HG03025 (cell line): ENCODE measurements around the gene ZNF816.
"Not testable (repeated sequence)": the region's sequence is repeated elsewhere in the genome, so short reads cannot be mapped to it uniquely, and the experiment has no call there.

Experiments used
- ATAC-seq: cut with Tn5 transposase; IDR thresholded peaks from one replicate; pipeline ENCODE4 v1.9.1; 2021; ENCODE audit warnings: mild to moderate bottlenecking, moderate library complexity; ENCODE audit not compliant: unreplicated experiment, low FRiP score

ZNF816 gene

DNA sequence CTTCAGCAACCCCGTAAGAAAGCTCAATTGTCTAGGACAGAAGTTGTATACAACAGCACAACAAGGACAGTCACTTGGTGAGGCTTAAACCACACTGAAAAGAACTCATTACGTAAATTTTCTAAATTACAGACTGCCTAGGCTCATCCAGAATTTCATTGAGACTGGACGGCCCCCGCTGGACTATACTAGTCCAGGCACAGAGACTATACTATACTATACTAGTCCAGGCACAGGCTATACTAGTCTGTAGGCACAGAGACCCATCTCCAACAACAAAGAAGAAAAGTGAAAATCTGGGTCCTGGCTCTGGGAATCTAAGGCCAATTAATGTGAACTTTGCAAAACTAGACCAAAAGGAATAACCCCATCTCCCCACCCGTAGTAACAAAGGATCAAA, 700 bp downstream of the ZNF816 start:
- ATAC-seq: no peak

DNA sequence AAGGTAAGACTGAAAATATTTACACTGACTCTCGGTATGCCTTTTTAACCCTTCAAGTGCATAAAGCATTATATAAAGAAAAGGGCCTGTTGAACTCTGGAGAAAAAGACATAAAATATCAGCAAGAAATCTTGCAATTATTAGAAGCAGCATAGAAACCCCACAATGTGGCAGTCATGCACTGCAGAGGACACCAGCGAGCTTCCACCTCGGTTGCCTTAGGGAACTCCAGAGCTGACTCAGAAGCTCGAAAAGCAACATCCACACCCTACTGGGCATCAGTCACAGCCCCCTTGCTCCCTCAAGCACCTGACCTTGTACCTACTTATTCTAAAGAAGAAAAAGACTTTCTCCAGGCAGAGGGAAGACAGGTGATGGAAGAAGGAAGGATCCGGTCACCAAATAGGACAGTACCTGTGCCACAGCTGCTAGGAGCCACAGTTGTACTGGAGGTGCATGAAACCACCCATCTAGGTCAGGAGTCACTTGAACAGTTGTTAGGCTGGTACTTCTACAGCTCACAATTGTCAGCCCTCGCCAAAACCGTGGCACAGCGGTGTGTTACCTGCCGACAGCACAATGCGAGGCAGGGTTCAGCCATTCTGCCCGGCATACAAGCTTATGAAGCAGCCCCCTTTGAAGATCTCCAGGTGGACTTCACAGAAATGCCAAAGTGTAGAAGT, 2.9 kb downstream of the ZNF816 start:
- no peak for ATAC-seq

DNA sequence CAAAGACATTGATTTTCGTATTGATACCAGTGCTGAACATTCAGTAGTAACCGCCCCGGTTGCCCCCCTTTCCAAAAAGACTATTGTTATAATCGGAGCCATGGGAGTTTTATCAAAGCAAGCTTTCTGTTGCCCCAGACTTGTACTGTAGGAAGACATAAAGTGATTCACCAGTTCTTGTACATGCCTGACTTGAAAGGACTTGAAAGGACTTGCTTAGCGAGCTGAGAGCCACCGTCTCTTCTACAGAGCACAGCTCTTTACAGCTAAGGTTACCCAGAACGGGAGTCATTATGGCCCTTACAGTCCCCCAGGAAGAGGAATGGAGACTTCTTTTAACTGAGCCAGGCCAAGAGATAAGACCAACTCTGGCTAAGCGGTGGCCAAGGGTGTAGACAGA, 5.1 kb downstream of the ZNF816 start:
- no peak for ATAC-seq

DNA sequence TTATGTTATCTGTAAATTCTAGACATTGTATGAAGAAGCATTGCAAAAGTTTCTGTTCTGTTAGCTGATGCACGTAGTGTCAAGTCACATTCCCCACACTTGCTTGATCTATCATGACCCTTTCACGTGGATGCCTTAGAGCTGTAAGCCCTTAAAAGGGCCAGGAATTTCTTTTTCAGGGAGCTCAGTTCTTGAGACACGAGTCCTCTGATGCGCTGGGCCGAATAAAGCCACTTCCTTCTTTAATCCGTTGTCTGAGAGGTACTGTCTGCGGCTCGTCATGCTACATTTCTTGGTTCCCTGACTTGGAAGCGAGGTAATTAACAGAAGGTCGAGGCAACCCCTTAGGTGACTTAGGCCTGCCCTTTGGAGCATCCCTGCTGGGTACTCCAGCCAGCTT, 5.8 kb downstream of the ZNF816 start:
- ATAC-seq: no peak

DNA sequence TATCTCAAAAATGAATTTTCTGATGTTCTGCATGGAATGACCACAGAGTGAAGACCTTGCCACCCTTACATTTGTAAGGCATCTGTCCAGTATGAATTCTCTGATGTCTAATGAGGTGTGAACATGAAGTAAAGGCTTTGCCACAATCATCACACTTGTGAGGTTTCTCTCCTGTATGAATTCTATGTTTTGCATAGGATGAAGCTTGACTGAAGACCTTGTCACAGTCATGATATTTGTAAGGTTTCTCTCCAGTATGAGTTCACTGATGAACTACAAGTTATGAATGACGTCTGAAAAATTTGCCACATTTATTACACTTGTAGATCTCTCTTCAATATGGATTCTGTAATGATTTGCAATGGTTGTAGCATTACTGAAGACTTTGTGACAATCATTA, 13.3 kb downstream of the ZNF816 start:
- ATAC-seq: no peak

DNA sequence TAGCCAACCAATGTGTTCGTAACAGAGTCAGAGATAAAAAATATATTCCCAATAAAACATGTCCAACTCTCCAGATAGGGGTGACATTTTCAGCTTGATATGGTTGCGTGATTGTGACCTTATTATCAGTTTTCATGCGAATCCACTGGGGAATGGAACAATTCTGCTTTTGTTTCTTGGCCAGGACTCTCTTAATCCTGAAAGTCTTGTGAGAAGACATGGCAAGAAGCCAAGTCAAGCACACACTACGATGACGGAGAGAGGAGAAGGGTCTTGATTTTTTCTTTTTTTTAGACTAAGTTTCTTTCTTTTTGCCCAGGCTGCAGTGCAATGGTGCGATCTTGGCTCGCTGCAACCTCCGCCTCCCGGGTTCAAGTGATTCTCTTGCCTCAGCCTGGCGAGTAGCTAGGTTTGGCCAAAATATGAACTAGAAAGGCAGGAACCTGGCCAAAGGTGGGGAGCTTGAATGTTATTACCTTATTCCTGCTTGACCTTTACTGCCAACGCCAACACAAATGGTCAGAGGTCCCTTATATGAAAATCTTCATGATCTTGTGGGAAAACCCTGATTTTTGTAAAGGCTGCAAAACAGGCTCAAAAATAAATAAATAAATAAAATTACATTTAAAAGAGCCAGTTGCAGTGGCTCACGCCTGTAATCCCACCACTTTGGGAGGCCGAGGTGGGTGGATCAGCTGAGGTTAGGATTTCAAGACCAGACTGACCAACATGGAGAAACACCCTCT, 14.5 kb downstream of the ZNF816 start:
- no peak for ATAC-seq

DNA sequence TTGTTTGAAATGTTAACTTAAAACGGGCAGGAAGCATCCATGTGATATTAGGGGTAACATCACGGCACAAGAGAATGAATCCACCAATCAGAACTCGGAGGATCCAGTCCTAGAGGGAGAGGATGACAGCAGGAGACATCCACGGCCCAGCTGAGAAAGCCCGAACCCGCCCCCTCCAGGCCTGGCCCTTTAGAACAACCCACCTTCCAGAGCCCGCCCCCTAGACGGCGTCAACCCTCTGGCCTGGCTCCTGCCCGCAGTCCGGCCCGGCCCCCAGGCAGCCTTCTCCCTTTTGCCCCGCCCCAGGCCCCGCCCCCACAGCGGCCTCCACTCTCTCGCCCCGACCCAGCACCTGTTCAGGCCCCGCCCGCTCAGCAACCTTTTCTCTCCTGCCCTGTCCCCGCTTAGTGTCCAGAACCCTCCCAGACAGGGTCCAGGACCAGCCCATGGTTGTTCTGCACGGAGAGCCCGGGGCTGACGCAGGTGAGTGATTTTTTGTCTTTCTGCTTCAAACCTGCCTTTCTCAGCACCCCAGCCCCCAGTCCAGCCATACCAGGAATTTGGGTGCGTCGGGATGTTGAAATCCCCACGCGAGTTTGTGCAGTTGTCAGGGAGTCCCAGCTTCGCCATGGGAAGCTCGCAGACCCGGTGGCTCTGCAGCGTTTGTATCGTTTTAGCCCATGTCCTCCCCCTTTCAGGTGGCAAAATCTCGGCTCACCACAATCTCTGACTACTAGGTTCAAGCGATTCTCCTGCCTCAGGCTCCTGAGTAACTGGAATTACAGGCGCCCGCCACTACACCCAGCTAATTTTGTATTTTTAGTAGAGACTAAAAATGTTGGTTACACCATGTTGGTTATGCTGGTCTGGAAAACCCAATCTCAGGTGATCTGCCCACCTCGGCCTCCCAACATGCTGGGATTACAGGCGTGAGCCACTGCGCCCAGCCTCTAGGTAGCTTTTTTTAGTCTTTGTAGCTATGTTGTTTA, 16.1 kb downstream of the ZNF816 start:
- ATAC-seq: no peak

DNA sequence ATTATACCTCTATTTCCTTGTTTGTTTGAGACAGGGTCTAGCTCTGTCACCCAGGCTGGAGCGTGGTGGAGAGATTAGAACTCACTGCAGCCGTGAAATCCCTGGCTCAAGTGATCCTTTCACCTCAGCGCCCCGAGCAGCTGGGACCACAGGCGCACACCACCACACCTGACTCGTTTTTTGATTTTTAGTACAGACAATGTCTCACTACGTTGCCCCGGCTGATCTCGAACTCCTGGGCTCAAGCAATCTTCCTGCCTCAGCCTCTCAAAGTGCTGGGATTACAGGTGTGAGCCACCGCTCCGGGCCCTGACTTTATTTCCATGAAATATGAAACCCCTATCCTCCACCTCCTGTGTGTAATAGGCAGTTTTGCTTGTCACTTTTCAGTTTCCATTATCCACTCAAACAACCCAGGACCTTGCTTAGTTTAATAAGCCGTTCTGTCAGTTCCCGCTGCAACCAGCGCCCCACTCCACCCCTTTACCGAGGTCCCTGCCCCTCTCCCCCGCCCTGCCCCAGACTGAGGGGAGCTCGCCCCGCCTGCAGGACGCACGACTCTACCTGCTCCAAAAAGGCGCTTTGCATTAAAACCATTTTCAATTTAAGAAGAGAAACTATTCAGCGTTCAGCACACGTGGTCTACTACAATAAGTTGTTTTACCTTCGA, 16.9 kb downstream of the ZNF816 start:
- no peak for ATAC-seq

DNA sequence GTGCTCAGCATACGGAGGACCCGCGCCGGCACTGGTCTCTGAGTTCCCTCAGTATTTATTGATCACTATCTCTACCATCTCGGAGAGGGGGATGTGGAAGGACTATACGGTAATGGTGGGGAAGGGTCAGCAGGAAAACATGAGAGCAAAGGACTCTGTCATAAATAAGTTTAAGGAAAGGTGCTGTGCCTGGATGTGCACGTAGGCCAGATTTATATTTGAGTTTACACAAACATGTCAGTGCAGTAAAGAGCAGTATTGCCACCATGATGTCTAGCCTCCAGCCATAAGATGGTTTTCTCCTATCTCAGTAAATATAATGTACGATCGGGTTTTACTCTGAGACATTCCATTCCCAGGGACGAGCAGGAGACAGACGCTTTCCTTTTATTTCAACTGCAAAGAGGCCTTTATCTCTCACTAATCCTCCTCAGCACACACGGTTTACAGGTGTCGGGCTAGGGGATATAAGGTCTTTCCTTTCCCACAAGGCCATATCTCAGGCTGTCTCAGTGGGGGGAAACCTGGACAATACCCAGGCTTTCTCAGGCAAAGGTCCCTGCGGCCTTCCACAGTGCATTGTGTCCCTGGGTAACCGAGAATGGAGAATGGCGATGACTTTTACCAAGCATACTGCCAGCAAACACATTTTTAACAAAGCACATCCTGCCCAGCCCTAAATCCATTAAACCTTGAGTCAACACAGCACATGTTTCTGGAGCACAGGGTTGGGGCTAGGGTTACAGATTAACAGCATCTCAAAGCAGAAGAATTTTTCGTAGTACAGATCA, 17.8 kb downstream of the ZNF816 start:
- not testable (repeated sequence) for ATAC-seq

DNA sequence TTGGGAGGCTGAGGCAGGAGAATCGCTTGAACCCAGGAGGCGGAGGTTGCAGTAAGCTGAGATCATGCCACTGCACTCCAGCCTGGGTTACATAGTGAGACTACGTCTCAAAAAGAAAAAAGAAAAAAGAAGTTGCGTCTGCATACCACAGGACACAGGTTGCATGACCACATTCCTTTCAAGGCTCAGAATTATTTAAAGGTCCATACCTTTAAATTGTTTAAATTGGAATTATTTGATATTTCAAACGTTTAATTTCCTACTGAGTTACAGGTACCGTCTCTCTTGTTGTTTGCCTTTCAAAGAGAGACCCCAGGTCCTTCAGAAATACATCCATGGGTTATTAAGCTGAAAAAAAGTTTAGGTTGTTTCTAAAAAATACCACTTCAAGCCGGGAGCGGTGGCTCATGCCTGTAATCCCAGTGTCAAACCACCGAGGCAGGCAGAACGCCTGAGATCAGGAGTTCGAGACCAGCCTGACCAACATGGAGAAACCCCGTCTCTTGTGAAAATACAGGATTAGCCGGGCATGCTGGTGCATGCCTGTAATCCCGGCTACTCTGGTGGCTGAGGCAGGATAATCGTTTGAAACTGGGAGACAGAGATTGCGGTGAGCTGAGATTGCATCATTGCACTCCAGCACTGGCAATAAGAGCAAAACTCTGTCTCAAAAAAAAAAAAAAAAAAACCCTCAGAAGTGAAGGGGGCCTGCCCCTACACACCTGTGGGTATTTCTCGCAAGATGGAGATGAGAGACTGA, 18.6 kb downstream of the ZNF816 start:
- ATAC-seq: no peak

DNA sequence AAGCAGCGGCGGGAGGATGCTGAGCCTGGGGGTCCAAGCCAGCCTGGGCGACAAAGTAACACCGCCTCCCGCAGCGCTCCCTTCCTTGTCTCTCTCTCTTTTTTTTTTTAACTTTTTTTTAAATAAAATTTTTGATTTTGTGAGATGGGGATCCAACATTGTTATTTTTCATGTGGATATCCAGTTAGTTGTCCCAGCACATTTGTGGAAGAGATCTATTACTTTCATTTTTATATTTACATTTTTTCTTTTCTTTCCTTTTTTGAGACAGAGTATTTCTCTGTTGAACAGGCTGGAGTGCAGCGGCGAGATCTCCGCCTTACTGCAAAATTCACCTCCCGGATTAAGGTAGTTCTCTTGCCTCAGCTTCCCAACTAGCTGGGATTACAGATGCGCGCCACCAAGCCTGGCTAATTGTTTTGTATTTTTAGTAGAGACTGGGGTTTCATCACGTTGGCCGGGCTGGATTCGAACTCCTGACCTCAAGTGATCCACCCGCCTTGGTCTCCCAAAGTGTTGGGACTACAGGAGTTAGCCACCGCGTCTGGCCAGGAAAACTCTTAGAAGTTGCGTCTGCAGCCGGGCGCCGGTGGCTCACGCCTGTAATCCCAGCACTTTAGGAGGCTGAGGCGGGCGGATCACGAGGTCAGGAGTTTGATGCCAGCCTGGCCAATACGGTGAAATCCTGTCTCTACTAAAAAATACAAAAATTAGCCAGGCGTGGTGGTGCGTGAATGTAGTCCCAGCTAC, 19.4 kb downstream of the ZNF816 start:
- no peak for ATAC-seq

DNA sequence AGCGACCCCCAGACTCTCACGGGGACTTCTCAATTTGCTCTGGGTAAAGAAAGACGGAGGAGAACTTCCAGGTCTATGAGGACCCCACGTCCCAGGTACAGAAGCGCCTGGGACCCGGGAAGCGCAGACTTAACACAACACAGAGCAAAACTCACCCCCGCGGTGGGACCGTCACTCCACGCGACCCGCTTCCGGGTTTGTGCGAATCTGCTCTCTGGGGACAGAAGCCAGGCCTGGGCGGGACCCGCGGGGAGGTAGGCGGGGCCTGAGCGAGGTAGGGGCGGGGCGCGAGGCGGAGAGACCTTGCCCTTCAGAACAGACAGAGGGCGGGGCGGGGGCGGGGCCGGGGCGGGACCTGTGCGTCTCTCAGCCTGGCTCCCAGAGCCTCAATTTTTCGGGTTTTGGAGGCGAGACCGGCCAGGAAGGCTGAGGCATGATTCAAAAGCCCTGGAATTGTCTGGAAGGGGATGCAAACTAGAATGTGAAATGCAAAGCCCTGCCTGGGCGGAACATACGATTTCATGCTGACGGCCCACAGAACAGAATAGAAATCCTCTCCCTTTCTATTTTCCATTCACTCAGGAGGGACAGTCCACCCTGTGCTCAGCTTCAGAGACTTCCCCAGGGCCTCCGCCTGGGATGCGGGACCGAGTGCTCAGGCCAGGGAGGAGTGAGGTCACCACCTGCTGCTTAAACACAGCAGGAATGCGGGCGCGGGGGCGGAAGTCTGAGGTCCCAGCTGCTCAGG, 20.1 kb downstream of the ZNF816 start:
- ATAC-seq: peak; percentile 86

DNA sequence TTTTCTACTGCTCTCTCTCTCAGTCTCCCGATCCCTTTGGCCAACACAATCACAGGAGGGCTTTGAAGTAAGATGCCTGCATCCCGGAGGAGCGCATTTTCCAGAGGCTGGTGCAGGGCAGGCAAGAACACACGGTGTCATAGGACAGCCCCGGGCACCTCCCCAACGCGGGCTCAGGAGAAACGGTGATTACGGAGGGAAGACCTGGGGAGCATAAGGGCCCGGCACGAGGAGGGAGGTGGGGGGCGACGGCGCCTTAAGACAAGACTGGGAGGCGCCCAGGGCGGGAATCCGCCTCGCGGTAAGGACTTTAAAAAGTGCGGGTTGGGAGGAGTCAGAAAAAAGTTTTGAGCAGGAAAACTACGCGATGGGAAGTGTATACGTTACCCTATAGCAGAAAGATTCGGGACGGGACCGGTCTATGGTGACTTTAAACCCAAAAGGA, 20.7 kb downstream of the ZNF816 start:
- peak; percentile 27 for ATAC-seq

DNA sequence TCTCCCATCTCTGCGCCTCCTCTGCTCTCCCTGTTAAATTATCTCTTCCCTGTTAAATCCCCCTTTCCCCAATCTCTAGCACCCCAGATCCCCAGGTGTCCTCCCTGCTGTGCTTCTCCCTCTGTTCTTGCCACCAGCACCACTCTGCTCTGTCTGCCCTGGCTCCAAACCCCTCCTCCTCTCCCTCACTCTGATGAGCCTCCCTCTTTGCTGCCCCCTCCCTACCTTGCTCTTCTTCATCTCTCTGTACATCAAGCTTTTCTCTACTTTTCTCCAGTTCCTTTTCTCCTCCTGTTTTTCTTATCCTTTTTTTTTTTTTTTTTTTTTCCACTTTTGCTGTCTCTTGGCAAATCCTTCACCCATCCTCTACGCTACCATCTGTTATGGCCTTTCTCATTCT, 21.2 kb downstream of the ZNF816 start:
- not testable (repeated sequence) for ATAC-seq

DNA sequence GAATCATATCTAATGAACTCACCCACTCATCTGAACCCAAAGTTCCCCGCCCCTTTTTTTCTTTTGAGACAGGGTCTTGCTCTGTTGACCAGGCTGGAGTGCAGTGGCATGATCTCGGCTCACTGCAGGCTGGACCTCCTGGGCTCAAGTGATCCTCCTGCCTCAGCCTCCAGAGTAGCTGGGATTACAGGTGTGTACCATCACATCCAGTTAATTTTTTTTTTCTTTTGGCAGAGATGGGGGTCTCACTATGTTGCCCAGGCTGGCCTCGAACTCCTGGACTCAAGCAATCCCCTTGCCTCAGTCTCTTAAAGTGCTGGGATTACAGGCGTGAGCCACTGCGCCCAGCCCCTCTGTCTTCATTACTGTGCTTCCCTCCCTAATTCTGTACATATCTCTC, 21.8 kb downstream of the ZNF816 start:
- not testable (repeated sequence) for ATAC-seq

DNA sequence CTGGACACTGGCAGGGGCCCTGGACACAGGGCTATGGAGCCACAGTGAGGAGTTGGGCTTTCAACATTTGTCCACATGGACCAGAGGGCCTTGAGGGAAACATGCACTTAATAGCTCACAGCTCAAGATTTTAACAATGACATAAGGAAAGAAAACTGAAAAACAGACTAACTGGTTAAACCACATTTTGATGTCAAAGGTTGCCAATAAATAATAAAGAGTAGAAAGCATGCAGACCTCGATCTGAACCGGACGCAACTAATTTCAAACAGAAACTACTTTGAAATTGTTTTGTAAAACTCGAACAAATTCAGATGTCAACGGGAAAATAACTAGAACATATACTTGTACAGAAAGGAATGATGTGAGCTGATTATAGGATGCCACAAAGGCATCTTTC, 23.9 kb downstream of the ZNF816 start:
- no peak for ATAC-seq

DNA sequence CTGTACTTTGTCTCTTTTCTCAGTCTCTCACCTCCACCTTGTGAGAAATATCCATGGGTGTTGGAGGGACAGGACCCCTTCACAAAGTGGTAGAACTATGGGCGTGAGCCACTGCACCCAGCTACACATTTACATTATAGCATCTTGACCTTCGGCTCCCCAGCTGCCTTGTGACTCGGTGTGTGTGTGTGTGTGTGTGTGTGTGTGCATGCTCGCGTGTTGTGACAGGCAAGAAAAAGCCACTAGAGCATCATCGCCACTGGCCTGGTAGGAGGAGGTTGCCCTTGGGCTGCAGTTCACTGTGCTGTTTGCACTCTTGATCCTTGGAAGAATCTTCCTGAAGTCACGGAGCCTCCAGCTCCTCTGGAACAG, 25.7 kb downstream of the ZNF816 start:
- no peak for ATAC-seq
